NCI-H2081 treated with DMSO at 0.1 percent for 48 hours (cell line): ENCODE results near the gene PARD6A.
"Not testable (repeated sequence)": the region's sequence is repeated elsewhere in the genome, so short reads cannot be mapped to it uniquely, and the experiment has no call there.

Source experiments
- DNase-seq: peaks from one replicate; lab custom pipeline; 2025; lab: John Stamatoyannopoulos, UW

The PARD6A gene

DNA sequence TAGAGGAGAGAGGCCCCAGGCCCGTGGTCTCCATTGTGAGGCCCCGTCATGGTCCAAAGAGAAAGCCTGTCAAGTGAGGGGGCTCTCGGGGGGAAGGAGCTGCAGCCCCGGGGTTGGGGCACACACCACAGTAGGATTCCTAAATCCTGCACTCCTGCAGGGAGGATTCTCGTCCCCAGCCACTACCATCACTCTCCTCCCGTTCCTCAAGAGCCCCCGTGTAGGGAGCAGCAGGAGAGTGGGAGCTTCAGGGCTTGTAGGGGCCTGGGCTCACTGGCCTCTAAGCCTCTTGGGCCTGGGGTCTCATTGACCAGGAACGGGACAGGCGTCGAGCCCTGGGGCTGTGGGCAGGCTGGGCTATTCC lies 6.7 kb downstream of the PARD6A start:
- DNase-seq, result no peak

DNA sequence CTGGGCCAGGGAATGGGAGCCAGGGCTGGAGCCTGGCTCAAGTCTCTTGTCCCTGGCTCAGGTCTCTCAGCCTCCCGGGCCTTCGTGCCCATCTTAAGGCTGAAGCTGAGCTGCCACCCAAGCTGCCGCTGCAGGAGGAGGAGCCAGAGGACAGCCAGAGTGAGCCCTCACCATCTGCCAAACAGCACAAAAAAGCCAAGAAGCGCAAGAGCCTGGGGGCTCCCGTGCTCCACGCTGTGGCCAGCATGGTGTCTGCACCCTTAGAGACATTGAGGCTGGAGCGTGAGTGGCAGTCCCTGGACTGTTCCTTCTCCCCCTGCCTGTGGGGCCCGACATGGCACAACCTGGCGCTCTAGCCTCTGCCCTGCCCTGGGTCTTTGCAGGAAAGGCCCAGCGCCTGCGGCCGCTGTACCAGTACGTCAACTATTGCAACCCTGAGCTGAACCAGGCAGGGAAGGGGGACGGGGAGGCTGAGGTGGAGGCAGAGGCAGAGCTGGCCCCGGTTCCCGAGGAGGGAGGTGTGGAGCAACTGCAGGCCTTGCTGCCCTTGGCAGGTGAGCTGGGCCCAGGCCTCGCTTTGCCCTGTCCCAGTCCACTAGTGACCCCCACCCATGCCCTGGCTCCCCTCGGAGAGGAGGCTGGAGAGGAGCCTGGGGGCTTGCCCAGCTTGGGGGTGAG lies 7.2 kb downstream of the PARD6A start:
- DNase-seq, result no peak

GRCh38 chr16:67668495-67669157 lies 7.9 kb downstream of the PARD6A start:
- DNase-seq, result no peak

- DNase-seq, result no peak
These were observed 8.8 kb downstream of the PARD6A start for GRCh38 chr16:67669499-67670101.

GRCh38 chr16:67672306-67672705 lies 11.5 kb downstream of the PARD6A start:
- DNase-seq, result no peak

DNA sequence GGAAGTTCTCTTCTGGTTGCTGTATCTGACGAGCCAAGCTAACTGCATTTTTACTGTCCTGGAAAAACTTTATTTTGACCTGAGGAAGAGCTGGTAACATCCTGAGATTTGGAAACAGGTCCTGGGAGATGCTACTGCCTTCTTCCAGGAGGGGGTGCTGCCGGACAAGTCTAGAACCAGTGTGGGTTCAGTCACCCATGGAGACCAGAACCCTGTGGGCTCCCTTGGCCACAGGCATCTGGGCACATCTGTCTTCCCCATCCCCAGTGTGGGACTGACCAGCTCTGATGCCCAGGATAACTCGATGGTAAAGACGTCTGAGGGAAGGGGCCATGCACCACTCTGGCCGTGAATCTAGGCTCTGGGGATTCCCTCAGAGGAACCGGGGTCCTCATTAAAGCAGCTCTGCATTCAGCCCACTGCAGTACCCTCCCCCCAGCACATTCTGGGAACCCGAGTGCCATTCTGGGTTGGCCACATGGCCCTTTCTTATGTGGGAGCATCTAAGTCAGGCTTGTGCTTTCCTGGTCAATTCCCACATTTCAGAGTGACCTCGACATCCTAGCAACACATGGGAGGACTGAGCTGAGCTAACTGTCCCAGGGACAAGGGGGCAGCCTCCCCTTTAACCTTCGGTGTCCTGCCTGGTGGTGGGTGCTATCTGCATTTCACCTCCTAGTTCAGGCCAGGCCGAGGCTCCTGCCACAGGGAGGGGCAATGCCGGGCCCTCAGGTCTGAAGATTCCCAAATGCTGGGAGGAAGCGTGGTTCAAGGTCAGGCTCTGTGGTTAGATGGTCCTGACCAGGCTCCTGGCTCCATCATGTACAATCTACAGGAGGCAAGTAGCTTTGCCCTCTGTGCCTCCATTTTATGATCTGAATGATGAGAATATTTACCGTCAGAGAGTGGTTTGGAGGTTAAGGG lies 12.2 kb downstream of the PARD6A start:
- DNase-seq, result no peak

GRCh38 chr16:67673712-67674580 lies 13.2 kb downstream of the PARD6A start:
- DNase-seq, result no peak

- DNase-seq, result no peak
These were observed 14.3 kb downstream of the PARD6A start for GRCh38 chr16:67674851-67675578.

GRCh38 chr16:67675579-67675935 lies 14.8 kb downstream of the PARD6A start:
- DNase-seq, result no peak

- DNase-seq, result no peak
These were observed 15.2 kb downstream of the PARD6A start for GRCh38 chr16:67675999-67676398.

DNA sequence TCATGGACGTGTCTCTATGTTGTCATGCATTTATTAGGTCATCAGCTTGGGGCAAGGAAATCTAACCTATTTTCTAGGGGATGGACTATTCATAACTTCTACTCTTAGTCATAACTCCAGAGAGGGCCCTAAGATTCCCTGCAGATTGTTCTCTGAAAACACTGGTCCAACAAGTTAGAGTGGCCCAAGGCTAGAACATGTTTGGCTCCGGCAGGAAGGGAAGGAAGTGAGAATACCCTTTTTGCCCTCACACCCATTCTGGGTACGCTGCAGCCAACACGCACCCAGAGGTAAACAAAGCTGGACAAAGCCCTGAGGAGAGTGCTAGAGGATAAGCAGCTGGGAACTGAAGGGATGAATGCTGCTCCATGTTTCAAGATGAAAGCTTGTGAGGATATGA lies 15.8 kb downstream of the PARD6A start:
- no peak for DNase-seq

GRCh38 chr16:67676939-67677338 lies 16.2 kb downstream of the PARD6A start:
- DNase-seq, result no peak

DNA sequence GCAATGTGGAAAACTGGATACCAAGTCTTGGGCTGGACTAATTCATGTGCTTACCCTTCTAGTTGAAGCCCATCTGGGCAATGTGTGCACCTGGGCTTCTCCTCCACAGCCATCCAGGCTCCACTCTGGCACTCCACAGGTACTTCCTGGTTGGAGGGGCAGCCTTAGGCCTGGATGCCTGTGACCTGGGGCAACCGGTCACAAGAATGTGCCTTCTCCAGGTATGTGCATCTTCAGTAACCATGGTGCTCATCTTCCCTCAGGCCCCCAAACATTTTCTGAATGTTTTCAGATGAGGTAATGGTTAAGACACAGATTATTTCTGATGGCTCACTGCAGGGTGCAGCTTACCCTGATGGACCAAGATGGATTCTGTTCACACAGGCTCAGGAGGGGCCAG lies 17.0 kb downstream of the PARD6A start:
- no peak for DNase-seq

- DNase-seq, result no peak
These were observed 17.7 kb downstream of the PARD6A start for GRCh38 chr16:67678354-67679023.

GRCh38 chr16:67679935-67680897 lies 19.5 kb downstream of the PARD6A start:
- no peak for DNase-seq

DNA sequence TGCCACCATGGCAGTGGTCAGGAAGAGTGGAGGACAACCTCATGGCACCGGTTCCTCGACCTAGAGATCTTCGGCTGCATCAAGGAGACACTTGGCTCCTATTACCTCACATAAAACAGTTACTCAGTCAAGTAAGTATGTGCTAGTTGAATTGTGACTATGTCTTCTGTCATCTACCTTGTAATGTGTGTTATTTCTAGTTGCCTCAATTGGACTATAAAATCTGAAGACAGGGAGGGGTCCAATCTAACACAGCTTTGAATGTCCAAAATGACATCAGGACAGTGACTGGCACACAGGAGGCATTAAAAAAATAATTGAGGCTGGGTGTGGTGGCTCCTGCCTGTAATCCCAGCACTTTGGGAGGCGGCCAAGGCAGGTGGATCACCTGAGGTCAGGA lies 23.0 kb downstream of the PARD6A start:
- DNase-seq, result no peak

GRCh38 chr16:67685388-67686112 lies 24.8 kb downstream of the PARD6A start:
- no peak for DNase-seq

- DNase-seq, result not testable (repeated sequence)
These were observed 32.9 kb downstream of the PARD6A start for GRCh38 chr16:67693517-67694285.
